HCT116 (cell line): ENCODE measurements around the gene SEMA4B. TPM values are rescaled to one million over a fixed set of nuclear protein-coding genes. Genes with fewer than 3 reads are reported as not detected.

ENCODE experiments used
- ATAC-seq: fragments of 200-7000 bp; cut with Tn5 transposase; 2 replicates; pipeline ENCODE4 v1.9.1; 2020; ENCODE audit warnings: mild to moderate bottlenecking, moderate library complexity
- BruUV-seq: library from RNA; stranded (reverse); fragments of 400-500 nt; replicated peaks from 2 replicates; lab custom pipeline; 2021; lab: Mats Ljungman, UMichigan
- CTCF ChIA-PET: fragments of 300-600 bp; sonication (Branson Sonifier 250); formaldehyde crosslinking; loops from one replicate; lab custom pipeline; 2021; ENCODE audit warnings: antibody characterized with exemption; lab: Charles Lee
- POLR2A ChIA-PET: fragments of 300-600, 350-600 bp; sonication (Branson Sonifier 250); formaldehyde crosslinking; loops from one replicate; lab custom pipeline; 2021; ENCODE audit warnings: antibody characterized with exemption; lab: Charles Lee
- RAD21 ChIA-PET, 2 experiments: fragments of 300-600 bp; sonication (Branson Sonifier 250); formaldehyde crosslinking; loops; one replicate each; lab custom pipeline; 2023; ENCODE audit warnings: low total read pairs in 2 of 2; ENCODE audit not compliant: uncharacterized antibody in 2 of 2, unreplicated experiment in 2 of 2, low non-redundant PET in 1 of 2; lab: Charles Lee
- DNase-seq: peaks from one replicate; pipeline ENCODE4 v3.0.0-alpha.2; 2010; ENCODE audit warnings: low read depth, low spot score
- H2AFZ ChIP-seq: fragments of 200-600 bp; shearing (Covaris generic), sonication (generic); 2 replicates; pipeline ENCODE4 v1.6.1; 2017; ENCODE audit warnings: low read depth, mixed run types, mixed read lengths, antibody characterized with exemption, low read length; ENCODE audit not compliant: poor library complexity, severe bottlenecking
- H3K27ac ChIP-seq: 2 replicates; pipeline ENCODE4 v1.5.1; 2012; ENCODE audit warnings: low read depth, low read length
- H3K27me3 ChIP-seq: fragments of 200-600 bp; sonication (generic); 2 replicates; pipeline ENCODE4 v1.6.1; 2016; ENCODE audit warnings: mixed run types, low read length, mixed read lengths; ENCODE audit not compliant: insufficient read depth
- H3K36me3 ChIP-seq, 2 experiments: fragments of 200-500 bp in 1 of 2; fragments of 200-600 bp in 1 of 2; sonication (Bioruptor generic) in 1 of 2; sonication (generic) in 1 of 2; 2 replicates each; pipeline versions ENCODE4 v1.5.1 to v1.6.1; 2014 to 2016; ENCODE audit warnings: low read length in 2 of 2, inconsistent platforms in 1 of 2, mixed read lengths in 1 of 2, mixed run types in 1 of 2; ENCODE audit not compliant: insufficient read depth in 2 of 2, control insufficient read depth in 1 of 2
- H3K4me1 ChIP-seq, 2 experiments: fragments of 200-600 bp in 1 of 2; sonication (generic) in 1 of 2; 2 replicates each; pipeline versions ENCODE4 v1.5.1 to v1.6.1; 2012 to 2017; ENCODE audit warnings: low read length in 2 of 2, inconsistent platforms in 1 of 2, mild to moderate bottlenecking in 1 of 2, mixed read lengths in 1 of 2, mixed run types in 1 of 2, moderate library complexity in 1 of 2; ENCODE audit not compliant: insufficient read depth in 2 of 2, control insufficient read depth in 1 of 2
- H3K4me2 ChIP-seq: fragments of 200-600 bp; sonication (generic); 2 replicates; pipeline ENCODE4 v1.6.1; 2017; ENCODE audit warnings: mixed run types, low read length, mixed read lengths
- H3K4me3 ChIP-seq, 2 experiments: fragments of 200-600 bp in 1 of 2; sonication (generic) in 1 of 2; replicated peaks in 1 of 2; 2 replicates each; pipeline ENCODE4 v1.5.1; 2011 to 2016; ENCODE audit warnings: low read length in 2 of 2, control low read depth in 1 of 2, low read depth in 1 of 2, mild to moderate bottlenecking in 1 of 2, mixed read lengths in 1 of 2, mixed run types in 1 of 2
- H3K79me2 ChIP-seq: fragments of 200-600 bp; sonication (generic); 2 replicates; pipeline ENCODE4 v1.6.1; 2017; ENCODE audit warnings: mild to moderate bottlenecking, mixed run types, low read length, moderate library complexity, mixed read lengths; ENCODE audit not compliant: insufficient read depth
- H3K9ac ChIP-seq: fragments of 200-600 bp; sonication (generic); 2 replicates; pipeline ENCODE4 v1.6.1; 2016; ENCODE audit warnings: low read length, mixed read lengths
- H3K9me2 ChIP-seq: fragments of 200-600 bp; sonication (generic), shearing (Covaris generic); 2 replicates; pipeline ENCODE4 v1.6.1; 2017; ENCODE audit warnings: mixed run types, mild to moderate bottlenecking, moderate library complexity; ENCODE audit not compliant: insufficient read depth
- H3K9me3 ChIP-seq, 2 experiments: fragments of 200-500 bp in 1 of 2; fragments of 200-600 bp in 1 of 2; sonication (Bioruptor generic) in 1 of 2; sonication (generic) in 1 of 2; 2 replicates each; pipeline ENCODE4 v1.6.1; 2014 to 2017; ENCODE audit warnings: low read length in 2 of 2, mixed read lengths in 2 of 2, inconsistent platforms in 1 of 2, low read depth in 1 of 2, mild to moderate bottlenecking in 1 of 2, mixed run types in 1 of 2, moderate library complexity in 1 of 2; ENCODE audit not compliant: control insufficient read depth in 1 of 2, insufficient read depth in 1 of 2
- H4K20me1 ChIP-seq: fragments of 200-600 bp; sonication (generic), shearing (Covaris generic); 2 replicates; pipeline ENCODE4 v1.6.1; 2017; ENCODE audit warnings: mixed run types, mild to moderate bottlenecking, moderate library complexity; ENCODE audit not compliant: insufficient read depth
- ATF3 ChIP-seq: IDR thresholded peaks from 2 replicates; pipeline ENCODE4 v1.6.1; 2012
- CBX3 ChIP-seq: IDR thresholded peaks from 2 replicates; pipeline ENCODE4 v1.6.1; 2012; ENCODE audit warnings: low read depth
- CEBPB ChIP-seq: IDR thresholded peaks from 2 replicates; pipeline ENCODE4 v1.6.1; 2012; ENCODE audit warnings: low read depth
- EGR1 ChIP-seq: IDR thresholded peaks from 2 replicates; pipeline ENCODE4 v1.6.1; 2012; ENCODE audit warnings: low read depth
- ELF1 ChIP-seq: IDR thresholded peaks from 2 replicates; pipeline ENCODE4 v1.6.1; 2012; ENCODE audit warnings: low read depth, borderline replicate concordance
- EZH2phosphoT487 ChIP-seq: fragments of 200-600 bp; IDR thresholded peaks from 2 replicates; pipeline ENCODE4 v1.6.1; 2018; ENCODE audit warnings: antibody characterized with exemption, borderline replicate concordance
- JUND ChIP-seq: IDR thresholded peaks from 2 replicates; pipeline ENCODE4 v1.6.1; 2012
- SP1 ChIP-seq: IDR thresholded peaks from 2 replicates; pipeline ENCODE4 v1.6.1; 2012; ENCODE audit warnings: low read depth
- YY1 ChIP-seq: IDR thresholded peaks from 2 replicates; pipeline ENCODE4 v1.6.1; 2011; ENCODE audit warnings: low read length, low read depth, moderate library complexity, mild to moderate bottlenecking; ENCODE audit not compliant: insufficient replicate concordance; ENCODE audit errors: extremely low read depth
- ZNF274 ChIP-seq: fragments of 200-500 bp; sonication (Bioruptor generic); IDR thresholded peaks from 2 replicates; pipeline ENCODE4 v1.6.1; 2014; ENCODE audit warnings: mild to moderate bottlenecking, low read depth, low read length, inconsistent platforms
- intact Hi-C: fragments of 100-400 bp; cut with micrococcal nuclease; formaldehyde crosslinking; loops from 2 replicates; pipeline ENCODE4 v1.10.0; 2022
- total RNA-seq: library from RNA; stranded (reverse); gene quantifications from one replicate; pipeline ENCODE4 v1.2.1, GENCODE V29; 2021; ENCODE audit not compliant: unreplicated experiment
- TF ChIP-seq, protein P1 (sequence below): IDR thresholded peaks from 2 replicates; pipeline ENCODE4 v1.6.1; 2012
- TF ChIP-seq, protein P2 (sequence below): IDR thresholded peaks from 2 replicates; pipeline ENCODE4 v1.6.1; 2012; ENCODE audit warnings: low read depth

The SEMA4B gene
- total RNA-seq, 1 experiment from 2014 or later: 98.6 TPM

GRCh38 chr15:90189781-90190467, 11.2 kb upstream of the SEMA4B start:
- intact Hi-C loops: no loop called here
- H2AFZ ChIP-seq: no peak overlapping the region
- no peaks in the 10 kb centered on the region for H3K9me2 ChIP-seq
- no TSS peak for BruUV-seq
- H3K27me3 ChIP-seq: no peaks in the 10 kb centered on the region
- H3K9me3 ChIP-seq: no peaks in the 10 kb centered on the region
- TF ChIP-seq JUND: no peak
- TF ChIP-seq SP1: no peak
- TF ChIP-seq EZH2phosphoT487: no peak
- TF ChIP-seq EGR1: no peak
- no peak for TF ChIP-seq ZNF274
- TF ChIP-seq ATF3: no peak
- no peak for TF ChIP-seq CBX3
- TF ChIP-seq ELF1: no peak
- TF ChIP-seq YY1: no peak
- TF ChIP-seq CEBPB: no peak
- TF ChIP-seq, protein P1, sequence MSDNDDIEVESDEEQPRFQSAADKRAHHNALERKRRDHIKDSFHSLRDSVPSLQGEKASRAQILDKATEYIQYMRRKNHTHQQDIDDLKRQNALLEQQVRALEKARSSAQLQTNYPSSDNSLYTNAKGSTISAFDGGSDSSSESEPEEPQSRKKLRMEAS: no peak
- TF ChIP-seq, protein P2, sequence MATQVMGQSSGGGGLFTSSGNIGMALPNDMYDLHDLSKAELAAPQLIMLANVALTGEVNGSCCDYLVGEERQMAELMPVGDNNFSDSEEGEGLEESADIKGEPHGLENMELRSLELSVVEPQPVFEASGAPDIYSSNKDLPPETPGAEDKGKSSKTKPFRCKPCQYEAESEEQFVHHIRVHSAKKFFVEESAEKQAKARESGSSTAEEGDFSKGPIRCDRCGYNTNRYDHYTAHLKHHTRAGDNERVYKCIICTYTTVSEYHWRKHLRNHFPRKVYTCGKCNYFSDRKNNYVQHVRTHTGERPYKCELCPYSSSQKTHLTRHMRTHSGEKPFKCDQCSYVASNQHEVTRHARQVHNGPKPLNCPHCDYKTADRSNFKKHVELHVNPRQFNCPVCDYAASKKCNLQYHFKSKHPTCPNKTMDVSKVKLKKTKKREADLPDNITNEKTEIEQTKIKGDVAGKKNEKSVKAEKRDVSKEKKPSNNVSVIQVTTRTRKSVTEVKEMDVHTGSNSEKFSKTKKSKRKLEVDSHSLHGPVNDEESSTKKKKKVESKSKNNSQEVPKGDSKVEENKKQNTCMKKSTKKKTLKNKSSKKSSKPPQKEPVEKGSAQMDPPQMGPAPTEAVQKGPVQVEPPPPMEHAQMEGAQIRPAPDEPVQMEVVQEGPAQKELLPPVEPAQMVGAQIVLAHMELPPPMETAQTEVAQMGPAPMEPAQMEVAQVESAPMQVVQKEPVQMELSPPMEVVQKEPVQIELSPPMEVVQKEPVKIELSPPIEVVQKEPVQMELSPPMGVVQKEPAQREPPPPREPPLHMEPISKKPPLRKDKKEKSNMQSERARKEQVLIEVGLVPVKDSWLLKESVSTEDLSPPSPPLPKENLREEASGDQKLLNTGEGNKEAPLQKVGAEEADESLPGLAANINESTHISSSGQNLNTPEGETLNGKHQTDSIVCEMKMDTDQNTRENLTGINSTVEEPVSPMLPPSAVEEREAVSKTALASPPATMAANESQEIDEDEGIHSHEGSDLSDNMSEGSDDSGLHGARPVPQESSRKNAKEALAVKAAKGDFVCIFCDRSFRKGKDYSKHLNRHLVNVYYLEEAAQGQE: no peak
- peaks cover 8% of the 10 kb centered on the region; the same call in 1 of the 2 replicates for H3K79me2 ChIP-seq
- no peak overlapping the region for H3K4me3 ChIP-seq
- H4K20me1 ChIP-seq: no peaks in the 10 kb centered on the region
- ATAC-seq (no peak), DNase-seq (no peak)
- peaks cover 30 to 72% of the 10 kb centered on the region in 2 experiments for H3K4me1 ChIP-seq
- no peaks in the 10 kb centered on the region for H3K36me3 ChIP-seq
- CTCF ChIA-PET: interaction anchor here (1.0 kb wide), 1 partner anchor 11 kb away, joined by 3 read pairs; the partner anchor contains the start of gene SEMA4B
- POLR2A ChIA-PET: no interaction called here
- H3K27ac ChIP-seq: peak overlapping the region; percentile 16; the same call in 1 of the 2 replicates
- H3K9ac ChIP-seq: no peak overlapping the region
- peak overlapping the region; percentile 19; the same call in 1 of the 2 replicates for H3K4me2 ChIP-seq
- RAD21 ChIA-PET: no interaction called here
